22Rv1 (cell line): Measurements from ENCODE around the gene APOA4.

Experiments used
- CTCF ChIP-seq: fragments of 450-650 bp; IDR thresholded peaks from 2 replicates; pipeline ENCODE4 v1.5.1; 2017; ENCODE audit warnings: mild to moderate bottlenecking
- ZFX ChIP-seq: fragments of 450-650 bp; IDR thresholded peaks from 2 replicates; pipeline ENCODE4 v1.6.1; 2017; ENCODE audit warnings: antibody characterized with exemption, borderline replicate concordance

DNA sequence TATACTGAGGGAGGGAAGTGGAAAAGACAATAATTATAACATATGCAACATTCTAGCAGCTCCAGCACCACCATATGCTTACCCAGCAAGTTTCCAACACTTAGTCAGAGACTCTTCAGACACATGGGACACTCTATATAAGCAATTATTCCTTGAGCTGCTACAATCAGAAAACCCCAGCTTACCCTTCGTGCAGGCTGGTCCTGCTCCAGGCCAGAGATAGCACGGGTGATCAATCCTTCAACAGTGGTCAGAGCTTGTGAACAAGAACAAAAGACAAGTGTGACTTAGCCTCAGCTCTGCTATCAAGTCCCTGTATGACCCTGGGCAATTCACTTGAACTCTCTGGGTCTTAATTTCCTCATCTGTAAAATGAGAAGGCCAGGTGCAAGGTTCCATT lies 36.8 kb downstream of the APOA4 start:
- TF ChIP-seq CTCF, result no peak
- TF ChIP-seq ZFX, result no peak
